NOMO-1 treated with dmso at 0.1 percent for 144 hours (cell line): ENCODE results near the gene GIT1.

Experiments used
- DNase-seq: peaks from one replicate; lab custom pipeline; 2025; ENCODE audit not compliant: unreplicated experiment; lab: John Stamatoyannopoulos, UW

Gene GIT1

GRCh38 chr17:29615492-29616299 is 26.2 kb upstream of the GIT1 start:
- DNase-seq: peak; percentile 82

GRCh38 chr17:29615048-29615385 is 25.6 kb upstream of the GIT1 start:
- DNase-seq: peak; percentile 15

- DNase-seq: no peak
Measured at GRCh38 chr17:29614349-29615047, 25.1 kb upstream of the GIT1 start.

GRCh38 chr17:29613856-29614255 is 24.4 kb upstream of the GIT1 start:
- no peak for DNase-seq

GRCh38 chr17:29613352-29613837 is 23.9 kb upstream of the GIT1 start:
- DNase-seq: peak; percentile 77

- no peak for DNase-seq
Measured at GRCh38 chr17:29612404-29613280, 23.2 kb upstream of the GIT1 start.

GRCh38 chr17:29612094-29612403 is 22.6 kb upstream of the GIT1 start:
- DNase-seq: no peak

- no peak for DNase-seq
Measured at GRCh38 chr17:29611351-29612093, 22.1 kb upstream of the GIT1 start.

GRCh38 chr17:29610395-29610794 is 20.9 kb upstream of the GIT1 start:
- DNase-seq: no peak

- DNase-seq: no peak
Measured at GRCh38 chr17:29608986-29609385, 19.5 kb upstream of the GIT1 start.

- no peak for DNase-seq
Measured at GRCh38 chr17:29607557-29608195, 18.2 kb upstream of the GIT1 start.

- no peak for DNase-seq
Measured at GRCh38 chr17:29603109-29603674, 13.7 kb upstream of the GIT1 start.

GRCh38 chr17:29597361-29598172 is 8.1 kb upstream of the GIT1 start:
- DNase-seq: no peak

GRCh38 chr17:29596811-29597210 is 7.4 kb upstream of the GIT1 start:
- DNase-seq: no peak

GRCh38 chr17:29595943-29596774 is 6.7 kb upstream of the GIT1 start:
- no peak for DNase-seq

GRCh38 chr17:29595107-29595942 is 5.9 kb upstream of the GIT1 start:
- DNase-seq: no peak

- no peak for DNase-seq
Measured at GRCh38 chr17:29594519-29595090, 5.2 kb upstream of the GIT1 start.
